GM12864 (cell line): ENCODE results near the gene CFAP410.
"Not testable (repeated sequence)": the region's sequence is repeated elsewhere in the genome, so short reads cannot be mapped to it uniquely, and the experiment has no call there.

Experiments
- DNase-seq: peaks from one replicate; pipeline ENCODE4 v3.0.0-alpha.2; 2011; ENCODE audit warnings: low read depth
- H3K4me3 ChIP-seq: 2 replicates; pipeline ENCODE4 v1.5.1; 2011; ENCODE audit warnings: mild to moderate bottlenecking, low read depth, low read length, control low read depth
- TF ChIP-seq, protein P1 (sequence below): IDR thresholded peaks from 2 replicates; pipeline ENCODE4 v1.5.1; 2011; ENCODE audit warnings: low read depth, mild to moderate bottlenecking, moderate library complexity, low read length, control low read depth, inconsistent platforms; ENCODE audit errors: missing control alignments

Gene CFAP410

DNA sequence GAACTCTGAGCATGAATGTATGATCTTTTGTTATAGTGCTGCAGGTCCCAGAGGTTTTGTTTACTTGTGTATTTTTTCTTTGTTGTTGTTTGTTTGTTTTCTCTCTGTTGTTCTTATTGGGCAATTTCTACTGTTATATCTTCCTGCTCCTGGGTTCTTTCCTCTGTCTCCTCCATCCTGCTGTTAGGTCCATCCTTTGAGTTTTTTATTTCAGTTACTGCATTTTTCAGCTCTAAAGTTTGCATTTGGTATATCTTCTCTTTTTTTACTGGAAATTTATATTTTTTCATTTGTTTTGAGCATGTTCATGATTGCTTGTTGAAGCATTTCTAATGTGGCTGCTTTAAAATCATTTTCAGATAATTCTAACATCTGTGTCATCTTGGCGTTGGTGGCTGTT is 24.1 kb upstream of the CFAP410 start:
- H3K4me3 ChIP-seq: no peak overlapping the region
- TF ChIP-seq, protein P1, sequence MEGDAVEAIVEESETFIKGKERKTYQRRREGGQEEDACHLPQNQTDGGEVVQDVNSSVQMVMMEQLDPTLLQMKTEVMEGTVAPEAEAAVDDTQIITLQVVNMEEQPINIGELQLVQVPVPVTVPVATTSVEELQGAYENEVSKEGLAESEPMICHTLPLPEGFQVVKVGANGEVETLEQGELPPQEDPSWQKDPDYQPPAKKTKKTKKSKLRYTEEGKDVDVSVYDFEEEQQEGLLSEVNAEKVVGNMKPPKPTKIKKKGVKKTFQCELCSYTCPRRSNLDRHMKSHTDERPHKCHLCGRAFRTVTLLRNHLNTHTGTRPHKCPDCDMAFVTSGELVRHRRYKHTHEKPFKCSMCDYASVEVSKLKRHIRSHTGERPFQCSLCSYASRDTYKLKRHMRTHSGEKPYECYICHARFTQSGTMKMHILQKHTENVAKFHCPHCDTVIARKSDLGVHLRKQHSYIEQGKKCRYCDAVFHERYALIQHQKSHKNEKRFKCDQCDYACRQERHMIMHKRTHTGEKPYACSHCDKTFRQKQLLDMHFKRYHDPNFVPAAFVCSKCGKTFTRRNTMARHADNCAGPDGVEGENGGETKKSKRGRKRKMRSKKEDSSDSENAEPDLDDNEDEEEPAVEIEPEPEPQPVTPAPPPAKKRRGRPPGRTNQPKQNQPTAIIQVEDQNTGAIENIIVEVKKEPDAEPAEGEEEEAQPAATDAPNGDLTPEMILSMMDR: no peak
- no peak for DNase-seq

DNA sequence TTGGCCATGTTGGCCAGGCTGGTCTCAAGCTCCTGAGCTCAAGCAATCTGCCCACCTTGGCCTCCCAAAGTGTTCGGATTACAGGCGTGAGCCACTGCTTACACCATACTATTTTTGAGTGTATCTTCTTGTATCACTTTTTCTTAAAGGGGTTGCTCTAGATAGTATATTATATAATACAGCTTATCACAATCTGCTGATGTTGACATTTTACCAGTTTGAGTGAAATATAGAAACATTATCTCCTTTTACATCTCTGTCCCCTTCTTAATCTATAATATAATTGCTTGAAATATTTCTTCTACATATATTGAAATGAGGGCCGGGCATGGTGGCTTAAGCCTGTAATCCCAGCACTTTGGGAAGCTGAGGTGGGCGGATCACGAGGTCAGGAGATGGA is 22.7 kb upstream of the CFAP410 start:
- DNase-seq, H3K4me3 ChIP-seq: not testable (repeated sequence)

DNA sequence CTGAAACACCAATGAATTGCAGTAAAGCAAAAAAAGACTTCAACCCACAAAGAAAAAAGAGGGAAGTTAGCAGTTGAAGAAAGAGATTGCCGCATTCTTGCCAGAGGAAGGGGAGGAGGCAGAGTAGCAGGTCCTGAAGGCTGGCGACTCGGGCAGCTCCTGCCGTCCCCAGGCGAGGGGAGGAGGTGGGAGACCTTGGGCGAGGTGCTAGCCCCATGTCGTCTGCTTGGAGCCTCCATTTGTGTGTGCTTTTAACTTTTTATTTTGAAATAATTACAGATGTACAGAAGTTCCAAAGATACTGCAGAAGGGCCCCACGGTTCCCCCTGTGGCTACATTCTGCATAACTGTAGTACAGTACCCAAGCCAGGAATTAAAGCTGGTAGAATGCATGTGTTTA is 21.0 kb upstream of the CFAP410 start:
- H3K4me3 ChIP-seq: no peak overlapping the region
- TF ChIP-seq, protein P1: no peak
- no peak for DNase-seq

DNA sequence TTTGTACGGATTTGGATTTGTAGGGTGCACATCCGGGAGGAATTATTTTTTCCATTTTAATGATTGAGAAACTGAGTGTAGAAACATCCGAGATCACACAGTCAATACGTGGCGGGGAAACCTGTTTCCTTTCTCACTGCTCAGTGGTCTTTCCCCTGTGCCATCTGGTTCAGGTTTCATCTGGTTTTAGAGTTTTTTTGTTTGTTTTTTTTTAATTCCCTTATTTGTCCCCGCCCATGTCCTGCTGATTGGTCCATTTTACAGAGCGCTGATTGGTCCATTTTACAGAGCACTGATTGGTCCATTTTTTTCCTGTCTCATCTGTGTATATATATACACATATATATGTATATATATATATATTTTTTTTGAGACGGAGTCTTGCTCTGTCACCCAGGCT is 20.2 kb upstream of the CFAP410 start:
- TF ChIP-seq, protein P1: no peak
- no peak for DNase-seq
- no peak overlapping the region for H3K4me3 ChIP-seq

DNA sequence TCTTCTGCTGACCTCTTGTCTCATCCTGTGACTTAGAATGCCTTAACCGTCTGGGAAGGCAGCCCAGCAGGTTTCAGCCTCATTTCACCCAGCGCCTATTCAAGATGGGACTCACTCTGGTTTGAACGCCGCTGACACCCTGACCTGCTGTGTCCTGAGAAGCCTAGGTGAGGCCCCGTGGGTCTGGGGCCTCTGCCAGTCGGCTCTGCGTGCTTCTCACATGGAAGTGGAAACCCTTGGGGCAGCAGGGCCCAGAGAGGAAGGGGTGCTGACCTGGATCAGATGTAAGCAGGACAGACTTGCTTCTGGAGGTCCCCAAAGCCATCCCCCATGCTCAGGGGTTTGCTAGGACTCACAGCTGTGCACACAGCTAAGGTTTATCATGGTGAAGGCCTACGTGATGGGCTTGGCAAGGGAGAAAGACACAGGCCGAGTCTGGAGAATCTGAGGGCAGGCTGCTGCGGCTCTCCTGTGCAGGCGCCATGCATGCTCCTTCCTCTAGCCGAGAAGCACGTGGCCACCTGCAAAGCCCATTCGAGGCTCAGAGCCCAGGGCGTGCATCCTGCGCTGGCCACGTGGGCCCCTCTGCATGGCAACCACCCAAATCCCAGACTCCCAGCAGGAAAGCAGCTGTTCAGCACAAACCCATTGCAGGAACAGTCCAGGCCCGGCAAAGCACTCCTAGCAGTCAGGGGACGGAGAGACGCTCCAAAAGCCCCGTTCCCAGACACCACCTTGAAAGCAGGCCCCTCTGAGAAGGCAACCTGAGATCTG is 18.1 kb upstream of the CFAP410 start:
- TF ChIP-seq, protein P1: no peak
- DNase-seq: no peak
- no peak overlapping the region for H3K4me3 ChIP-seq

DNA sequence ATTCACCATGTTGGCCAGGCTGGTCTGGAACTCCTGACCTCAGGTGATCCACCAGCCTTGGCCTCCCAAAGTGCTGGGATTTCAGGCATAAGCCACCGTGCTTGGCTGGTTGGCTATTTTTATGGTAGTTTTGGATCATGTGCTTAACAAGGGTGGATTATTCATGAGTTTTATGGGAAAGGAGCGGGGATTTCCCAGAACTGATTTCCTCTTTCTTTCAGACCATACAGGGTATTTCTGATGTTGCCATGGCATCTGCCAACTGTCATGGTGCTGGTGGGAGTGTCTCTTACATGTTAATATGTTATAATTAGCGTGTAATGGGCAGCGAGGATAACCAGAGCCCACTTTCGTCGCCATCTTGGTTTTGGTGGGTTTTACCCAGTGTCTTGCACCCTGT is 17.4 kb upstream of the CFAP410 start:
- TF ChIP-seq, protein P1: no peak
- DNase-seq: no peak
- no peak overlapping the region for H3K4me3 ChIP-seq

DNA sequence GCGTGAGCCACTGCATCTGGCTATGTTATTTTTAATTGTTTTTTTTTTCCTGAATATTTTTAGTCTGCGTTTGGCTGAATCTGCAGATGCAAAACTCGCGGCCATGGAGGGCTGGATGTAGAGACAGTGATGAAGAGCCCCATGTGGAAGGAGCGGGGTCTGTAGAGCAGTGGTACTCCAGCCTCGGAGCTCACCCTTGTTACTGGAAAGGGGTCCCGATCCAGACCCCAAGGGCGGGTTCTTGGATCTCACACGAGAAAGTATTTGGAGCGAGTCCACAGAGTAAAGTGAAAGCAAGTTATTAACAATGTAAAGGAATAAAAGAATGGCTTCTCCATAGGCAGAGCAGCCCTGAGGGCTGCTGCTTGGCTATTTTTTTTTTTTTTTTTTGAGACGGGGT is 17.0 kb upstream of the CFAP410 start:
- TF ChIP-seq, protein P1: no peak

More for the DNA sequence above, 17.0 kb upstream of the CFAP410 start:
- no peak overlapping the region for H3K4me3 ChIP-seq
- DNase-seq: no peak
